Effector memory CD8-positive, alpha-beta T cell (primary cell): ENCODE results near the gene KLF18.
"Not testable (repeated sequence)": the region's sequence is repeated elsewhere in the genome, so short reads cannot be mapped to it uniquely, and the experiment has no call there.

Experiments
- ATAC-seq: fragments of 150-1000 bp; cut with Tn5 transposase; replicated peaks from 2 replicates; pipeline ENCODE4 v1.10.0; 2021; ENCODE audit warnings: mild to moderate bottlenecking, moderate library complexity
- DNase-seq, 3 experiments: peaks; one replicate each; pipeline ENCODE4 v3.0.0; 2021
- H3K27ac Mint-ChIP-seq, 2 donors: one replicate each; pipeline ENCODE4 v1.8.0; 2022; ENCODE audit warnings: mild to moderate bottlenecking in 2 of 2, mixed read lengths in 2 of 2, moderate library complexity in 2 of 2
- H3K27me3 Mint-ChIP-seq, 2 donors: one replicate each; pipeline ENCODE4 v1.8.0; 2022; ENCODE audit warnings: mixed read lengths in 2 of 2
- H3K36me3 Mint-ChIP-seq: one replicate; pipeline ENCODE4 v1.8.0; 2022; ENCODE audit warnings: mild to moderate bottlenecking, moderate library complexity, mixed read lengths; ENCODE audit not compliant: insufficient read depth
- H3K4me1 Mint-ChIP-seq, 2 donors: one replicate each; pipeline ENCODE4 v1.8.0; 2022; ENCODE audit warnings: low read depth in 2 of 2, mixed read lengths in 2 of 2
- H3K4me3 Mint-ChIP-seq, 2 donors: one replicate each; pipeline ENCODE4 v1.8.0; 2022; ENCODE audit warnings: mild to moderate bottlenecking in 2 of 2, mixed read lengths in 2 of 2, moderate library complexity in 2 of 2
- H3K9me3 Mint-ChIP-seq, 2 donors: one replicate each; pipeline ENCODE4 v1.8.0; 2022; ENCODE audit warnings: mixed read lengths in 2 of 2

KLF18 gene

GRCh38 chr1:44144962-44145756, 3.7 kb upstream of the KLF18 start:
- no peak for DNase-seq
- Mint-ChIP-seq H3K4me3 (no peak overlapping the region), H3K36me3 (peaks cover 3% of the 10 kb centered on the region), H3K4me1 (no peaks in the 10 kb centered on the region), H3K27me3 (peaks cover 27 to 31% of the 10 kb centered on the region in 2 donors), H3K27ac (no peak overlapping the region), H3K9me3 (peaks cover 9 to 11% of the 10 kb centered on the region in 2 donors)
- ATAC-seq: no peak

- ATAC-seq, H3K36me3 Mint-ChIP-seq, H3K4me3 Mint-ChIP-seq, H3K4me1 Mint-ChIP-seq, H3K27ac Mint-ChIP-seq, DNase-seq, H3K9me3 Mint-ChIP-seq: not testable (repeated sequence)
- peaks cover 28 to 49% of the 10 kb centered on the region in 2 donors for H3K27me3 Mint-ChIP-seq
These were observed 1.9 kb downstream of the KLF18 start for GRCh38 chr1:44139565-44139964.

- Mint-ChIP-seq H3K27me3 (peaks cover 28 to 60% of the 10 kb centered on the region in 2 donors), H3K4me3 (no peak overlapping the region), H3K9me3 (no peaks in the 10 kb centered on the region), H3K4me1 (no peaks in the 10 kb centered on the region), H3K27ac (no peak overlapping the region), H3K36me3 (no peaks in the 10 kb centered on the region)
- no peak for ATAC-seq
- DNase-seq: no peak
These were observed 3.2 kb downstream of the KLF18 start for GRCh38 chr1:44138239-44138638.

GRCh38 chr1:44135886-44136285, 5.5 kb downstream of the KLF18 start:
- Mint-ChIP-seq H3K9me3 (no peaks in the 10 kb centered on the region), H3K27ac (no peak overlapping the region), H3K4me1 (no peaks in the 10 kb centered on the region), H3K36me3 (no peaks in the 10 kb centered on the region), H3K27me3 (peaks cover 30 to 62% of the 10 kb centered on the region in 2 donors), H3K4me3 (no peak overlapping the region)
- no peak for DNase-seq
- ATAC-seq: no peak

- Mint-ChIP-seq H3K4me1 (no peaks in the 10 kb centered on the region), H3K27me3 (peaks cover 46 to 65% of the 10 kb centered on the region in 2 donors), H3K36me3 (no peaks in the 10 kb centered on the region), H3K4me3 (no peak overlapping the region), H3K27ac (no peak overlapping the region), H3K9me3 (no peaks in the 10 kb centered on the region)
- no peak for ATAC-seq
- no peak for DNase-seq
These were observed 7.1 kb downstream of the KLF18 start for GRCh38 chr1:44134071-44134920.

GRCh38 chr1:44131411-44131810, 10.0 kb downstream of the KLF18 start:
- no peak for ATAC-seq
- Mint-ChIP-seq H3K36me3 (no peaks in the 10 kb centered on the region), H3K4me1 (peaks cover 0 to 4% of the 10 kb centered on the region in 2 donors), H3K4me3 (no peak overlapping the region), H3K9me3 (no peaks in the 10 kb centered on the region), H3K27me3 (peaks cover 51 to 67% of the 10 kb centered on the region in 2 donors), H3K27ac (no peak overlapping the region)
- DNase-seq: no peak

- Mint-ChIP-seq H3K4me1 (peaks cover 0 to 4% of the 10 kb centered on the region in 2 donors), H3K27me3 (peaks cover 61 to 81% of the 10 kb centered on the region in 2 donors), H3K4me3 (no peak overlapping the region), H3K27ac (no peak overlapping the region), H3K9me3 (no peaks in the 10 kb centered on the region), H3K36me3 (no peaks in the 10 kb centered on the region)
- DNase-seq (no peak), ATAC-seq (no peak)
These were observed 11.6 kb downstream of the KLF18 start for GRCh38 chr1:44129616-44130500.

- Mint-ChIP-seq H3K4me3 (no peak overlapping the region), H3K27ac (no peak overlapping the region), H3K27me3 (peaks cover 16 to 38% of the 10 kb centered on the region in 2 donors), H3K9me3 (no peaks in the 10 kb centered on the region), H3K36me3 (no peaks in the 10 kb centered on the region), H3K4me1 (peaks cover 0 to 1% of the 10 kb centered on the region in 2 donors)
- no peak for DNase-seq
- ATAC-seq: no peak
These were observed 21.0 kb downstream of the KLF18 start for GRCh38 chr1:44120398-44120949.

GRCh38 chr1:44119525-44119924, 21.9 kb downstream of the KLF18 start:
- no peak overlapping the region for H3K27ac Mint-ChIP-seq
- ATAC-seq (no peak), DNase-seq (no peak)
- no peaks in the 10 kb centered on the region for H3K9me3 Mint-ChIP-seq
- H3K4me3 Mint-ChIP-seq: no peak overlapping the region
- H3K4me1 Mint-ChIP-seq: peaks cover 0 to 1% of the 10 kb centered on the region in 2 donors
- H3K27me3 Mint-ChIP-seq: peaks cover 12 to 34% of the 10 kb centered on the region in 2 donors
- H3K36me3 Mint-ChIP-seq: no peaks in the 10 kb centered on the region

GRCh38 chr1:44118682-44119081, 22.7 kb downstream of the KLF18 start, which contains the start of gene KLF17:
TSS of gene KLF17 (plus strand) at chr1:44118821. CDS start at chr1:44118908, 87 bp downstream.
- Mint-ChIP-seq H3K36me3 (no peaks in the 10 kb centered on the region), H3K4me3 (no peak within 1 kb of the TSS), H3K4me1 (peaks cover 0 to 1% of the 10 kb centered on the region in 2 donors), H3K27me3 (peaks cover 11 to 40% of the 10 kb centered on the region in 2 donors), H3K27ac (no peak within 1 kb of the TSS), H3K9me3 (no peaks in the 10 kb centered on the region)
- DNase-seq: no peak
- ATAC-seq: no peak

- H3K4me3 Mint-ChIP-seq, H3K36me3 Mint-ChIP-seq, H3K9me3 Mint-ChIP-seq, ATAC-seq, H3K27ac Mint-ChIP-seq, H3K4me1 Mint-ChIP-seq, DNase-seq: not testable (repeated sequence)
- H3K27me3 Mint-ChIP-seq: peaks cover 4 to 36% of the 10 kb centered on the region in 2 donors
These were observed 24.2 kb downstream of the KLF18 start for GRCh38 chr1:44117272-44117671.

- peaks cover 0 to 4% of the 10 kb centered on the region in 2 donors for H3K4me1 Mint-ChIP-seq
- DNase-seq: no peak
- no peaks in the 10 kb centered on the region for H3K36me3 Mint-ChIP-seq
- H3K9me3 Mint-ChIP-seq: no peaks in the 10 kb centered on the region
- H3K27me3 Mint-ChIP-seq: peaks cover 0 to 16% of the 10 kb centered on the region in 2 donors
- ATAC-seq: no peak
- H3K4me3 Mint-ChIP-seq: no peak overlapping the region
- no peak overlapping the region for H3K27ac Mint-ChIP-seq
These were observed 27.3 kb downstream of the KLF18 start for GRCh38 chr1:44114098-44114497.
